Cardiac fibroblast (primary cell): ENCODE measurements around the gene AARS2.
"Not testable (repeated sequence)": the region's sequence is repeated elsewhere in the genome, so short reads cannot be mapped to it uniquely, and the experiment has no call there.

Experiments used
- DNase-seq, 2 donors: peaks; one replicate each; pipeline versions ENCODE4 v3.0.0 to v3.0.0-alpha.2; 2010; ENCODE audit warnings: low read depth in 2 of 2
- H3K4me3 ChIP-seq, 2 donors: replicated peaks in 1 of 2; 1 replicate in 1 of 2; 2 replicates in 1 of 2; pipeline ENCODE4 v1.5.1; 2011; ENCODE audit warnings: low read depth in 2 of 2, low read length in 2 of 2, mild to moderate bottlenecking in 2 of 2, moderate library complexity in 1 of 2
- CTCF ChIP-seq: IDR thresholded peaks from one replicate; pipeline ENCODE4 v1.5.1; 2011; ENCODE audit warnings: low read depth, mild to moderate bottlenecking, low read length, inconsistent platforms

Gene AARS2

GRCh38 chr6:44315951-44316350 lies 2.8 kb upstream of the AARS2 start:
- TF ChIP-seq CTCF = no peak
- no peak for DNase-seq
- H3K4me3 ChIP-seq = no peak overlapping the region

DNA sequence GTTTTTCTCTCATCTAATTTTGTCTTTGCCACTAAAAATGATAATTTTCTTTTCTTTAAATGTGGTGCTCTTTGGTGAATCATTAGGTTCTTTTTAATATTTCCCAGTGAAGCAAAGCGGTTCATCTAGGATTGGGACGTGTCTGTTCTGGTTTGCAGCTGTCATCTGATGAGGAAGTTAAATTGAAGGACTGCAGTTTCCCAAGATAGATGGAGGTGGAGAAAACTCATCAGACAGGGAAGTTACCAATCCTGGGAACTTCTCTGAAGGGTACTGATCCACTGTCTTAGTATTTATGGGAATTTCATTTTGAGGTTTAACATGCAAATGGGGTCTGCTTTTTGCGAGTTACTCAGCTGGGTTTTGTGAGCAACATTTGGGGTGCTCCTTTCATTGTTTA lies 2.4 kb upstream of the AARS2 start:
- DNase-seq = no peak
- H3K4me3 ChIP-seq = no peak overlapping the region
- TF ChIP-seq CTCF = no peak

DNA sequence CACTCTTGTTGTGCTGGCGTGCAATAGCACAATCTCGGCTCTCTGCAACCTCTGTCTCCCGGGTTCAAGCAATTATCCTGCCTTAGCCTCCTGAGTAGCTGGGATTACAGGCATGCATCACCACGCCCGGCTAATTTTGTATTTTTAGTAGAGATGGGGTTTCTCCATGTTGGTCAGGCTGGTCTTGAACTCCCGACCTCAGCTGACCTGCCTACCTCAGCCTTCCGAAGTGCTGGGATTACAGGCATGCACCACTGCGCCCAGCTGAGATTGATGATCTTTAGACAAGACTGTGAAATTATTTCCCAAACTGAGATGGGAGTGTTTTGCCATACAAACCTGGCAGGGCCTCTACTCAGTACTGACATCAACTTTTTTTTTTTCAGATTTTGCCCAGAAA lies 1.5 kb upstream of the AARS2 start:
- H3K4me3 ChIP-seq, DNase-seq: not testable (repeated sequence)

- H3K4me3 ChIP-seq = no peak overlapping the region
- no peak for DNase-seq
- no peak for TF ChIP-seq CTCF
Observed at GRCh38 chr6:44311767-44312166, 1.4 kb downstream of the AARS2 start.

- no peak for TF ChIP-seq CTCF
- no peak overlapping the region for H3K4me3 ChIP-seq
- no peak for DNase-seq
Observed at GRCh38 chr6:44311304-44311703, 1.8 kb downstream of the AARS2 start.

DNA sequence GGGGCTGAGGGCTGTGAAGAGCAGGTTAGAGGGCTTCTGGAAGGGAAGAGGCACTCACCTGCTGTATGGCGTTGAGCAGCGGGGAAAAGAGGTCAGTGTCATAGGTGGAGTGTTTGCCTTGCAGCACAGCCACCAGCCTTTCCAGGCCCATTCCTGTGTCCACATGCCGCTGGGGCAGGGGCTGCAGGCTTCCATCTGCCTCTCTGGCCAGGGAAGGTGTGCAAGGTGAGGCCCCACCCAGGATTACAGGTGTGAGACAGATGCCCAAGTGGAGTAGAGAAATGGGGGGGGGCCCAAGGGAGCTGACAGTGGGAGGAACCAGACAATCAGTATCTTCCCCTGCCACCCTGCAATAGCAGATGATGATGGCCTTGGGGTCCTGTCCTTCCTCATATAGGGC lies 2.9 kb downstream of the AARS2 start:
- TF ChIP-seq CTCF = no peak

DNA sequence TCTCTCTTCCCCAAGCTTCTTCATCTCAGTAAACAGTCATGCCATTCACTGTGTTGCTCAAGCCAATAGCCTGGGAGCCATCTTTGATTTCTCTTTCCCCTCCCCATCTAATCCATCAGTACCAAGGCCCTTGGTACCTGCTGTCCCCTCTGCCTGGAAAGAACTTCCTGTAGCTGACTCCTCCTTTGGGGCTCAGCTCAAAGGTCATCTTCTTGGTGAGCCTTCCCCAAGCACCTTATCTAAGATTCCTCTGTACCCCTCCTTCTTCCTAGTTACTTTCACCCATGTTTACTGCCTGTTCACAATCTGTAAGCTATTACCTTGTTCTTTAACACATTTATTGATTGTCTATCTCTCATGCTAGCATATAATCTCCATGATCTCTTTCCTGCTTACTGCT lies 3.5 kb downstream of the AARS2 start:
- TF ChIP-seq CTCF = no peak
- no peak overlapping the region for H3K4me3 ChIP-seq
- DNase-seq = no peak

More for the DNA sequence above, 2.9 kb downstream of the AARS2 start:
- no peak for DNase-seq
- H3K4me3 ChIP-seq = no peak overlapping the region
